SK-N-MC (cell line): ENCODE measurements around the gene MEIKIN.

Source experiments
- EZH2 ChIP-seq: fragments of 200-600 bp; sonication (generic); IDR thresholded peaks from one replicate; pipeline ENCODE4 v1.6.1; 2017; ENCODE audit warnings: antibody characterized with exemption
- FOXP2 ChIP-seq: optimal IDR thresholded peaks from 2 replicates; pipeline ENCODE3; 2011; ENCODE audit warnings: mild to moderate bottlenecking, moderate library complexity; ENCODE audit not compliant: insufficient read depth; ENCODE audit errors: extremely low read length, control extremely low read depth
- POLR2AphosphoS5 ChIP-seq: IDR thresholded peaks from 2 replicates; pipeline ENCODE4 v1.6.1; 2012; ENCODE audit warnings: mild to moderate bottlenecking, low read depth, low read length, borderline replicate concordance

- TF ChIP-seq POLR2AphosphoS5: no peak
- TF ChIP-seq EZH2: no peak
- TF ChIP-seq FOXP2: no peak
Measured at GRCh38 chr5:131786900-131787692, 158.4 kb downstream of the MEIKIN start.
